ENCODE measurements around the gene ELF4.

- no peak for TF ChIP-seq USF2 (IDR thresholded peaks at IDR 0.05; ENCODE audit: borderline replicate concordance, low read depth, low read length)
- no peak for TF ChIP-seq POLR2AphosphoS5 (IDR thresholded peaks at IDR 0.05; ENCODE audit: low read length)
- TF ChIP-seq KAT2A (conservative IDR thresholded peaks at IDR 0.05; ENCODE audit: control insufficient read depth, low read depth, low read length) = no peak
- no peak for TF ChIP-seq IRF3 (IDR thresholded peaks at IDR 0.05)
- no peak for TF ChIP-seq LARP7 (IDR thresholded peaks at IDR 0.05)
- TF ChIP-seq EZH2 (IDR thresholded peaks at IDR 0.05; ENCODE audit: borderline replicate concordance, control insufficient read depth, low read depth, low read length) = no peak
- TF ChIP-seq FOXM1 (IDR thresholded peaks at IDR 0.05; ENCODE audit: low read depth, low read length) = 0 out of 2 replicates have a peak, but pooled peaks have one; percentile 31
These were observed 8.4 kb upstream of the ELF4 start for GRCh38 chrX:130118441-130119311.

Measured in GM12878 (cell line).